Breast epithelium (tissue), 3 donors: ENCODE results near the gene GPER1.

Source experiments
- CTCF ChIP-seq, 3 donors: fragments of 450-650 bp; IDR thresholded peaks; one replicate each; pipeline ENCODE4 v1.5.1; 2016 to 2017; ENCODE audit warnings: antibody characterized with exemption in 3 of 3, mild to moderate bottlenecking in 3 of 3, moderate library complexity in 3 of 3
- POLR2AphosphoS5 ChIP-seq, 3 donors: sonication (generic); formaldehyde crosslinking; IDR thresholded peaks; one replicate each; pipeline ENCODE4 v1.6.1; 2017; ENCODE audit warnings: antibody characterized with exemption in 3 of 3

DNA sequence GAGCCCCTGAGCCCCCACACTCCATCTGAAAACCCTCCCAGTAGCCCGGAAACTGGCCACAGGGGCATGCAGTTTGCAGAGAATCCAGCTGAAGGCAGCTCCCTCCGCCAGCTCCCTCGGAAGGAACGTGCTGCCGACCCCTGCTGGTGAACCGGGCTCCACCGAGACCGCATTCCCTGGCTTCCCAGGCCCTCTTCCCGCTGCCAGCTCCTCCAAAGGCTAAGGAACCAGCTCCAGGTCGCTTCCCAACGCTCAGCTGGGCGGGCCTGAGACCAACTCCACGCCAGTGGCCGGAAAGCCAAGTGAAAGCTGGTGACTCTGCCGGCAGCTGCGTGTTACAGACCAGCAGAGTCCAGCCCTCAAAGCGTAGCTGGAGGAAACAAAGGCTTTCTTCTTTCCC lies 35.8 kb downstream of the GPER1 start:
- TF ChIP-seq CTCF (IDR thresholded peaks at IDR 0.05): peak in 1 of 3 donors; percentile 49
- peak in 2 of 3 donors; percentile 19 to 22 for TF ChIP-seq POLR2AphosphoS5 (IDR thresholded peaks at IDR 0.05)
